Posterior vena cava (tissue), 2 donors: ENCODE results near the gene SMC3. TPM values are rescaled to one million over a fixed set of nuclear protein-coding genes. Genes with fewer than 3 reads are reported as not detected.
"Not testable (repeated sequence)": the region's sequence is repeated elsewhere in the genome, so short reads cannot be mapped to it uniquely, and the experiment has no call there.

ENCODE experiments used
- DNase-seq: peaks from one replicate; pipeline ENCODE4 v3.0.0-alpha.2; 2020; ENCODE audit warnings: low spot score
- intact Hi-C, 2 donors: fragments of 100-400 bp; cut with DNase I; formaldehyde crosslinking; loops; one replicate each; pipeline versions ENCODE4 v1.14.1 to v1.14.2; 2022 to 2023
- long read RNA-seq, 2 donors: library from polyadenylated mRNA; unstranded; transcript quantifications; one replicate each; pipeline ENCODE4 v2.0.0, GENCODE V29; 2020 to 2021
- total RNA-seq, 2 donors: library from RNA; stranded (reverse); fragmentation: NEBNext Ultra II Directional; extraction: Animal tissue kit (Norgen Biotek cat#: 25700); gene quantifications; one replicate each; pipeline ENCODE4 v1.2.1, GENCODE V29; 2021
- donor health status: DM: yes; HTN: yes; CAD: no.
- donor health status: DM: yes; HTN: yes; CAD: no.

The SMC3 gene
- 10 to 100 TPM; 28.1 to 35.1 TPM for total RNA-seq
- long read RNA-seq, donor 1, full-length matches to known transcripts = 2 of 12 reads
- long read RNA-seq, donor 1, partial matches to known transcripts = 10 of 12 reads
- long read RNA-seq, donor 1, other reads (novel, unspliced or antisense) = 0 of 12 reads
- long read RNA-seq, donor 2, partial matches to known transcripts = 81 of 85 reads
- long read RNA-seq, donor 2, other reads (novel, unspliced or antisense) = 4 of 85 reads

- intact Hi-C loops = no loop called here
These were observed at the start of gene SMC3 for GRCh38 chr10:110567201-110568054. Gene SMC3, plus strand, starts transcription at chr10:110567695. Its CDS starts 122 bp downstream, at chr10:110567817.

GRCh38 chr10:110522365-110522988 lies 45.0 kb upstream of the SMC3 start:
- no peak for DNase-seq
- intact Hi-C loops = no loop called here

More at GRCh38 chr10:110567201-110568054, at the start of gene SMC3:
- DNase-seq = peak; percentile 97

- intact Hi-C loops = no loop called here
- no peak for DNase-seq
These were observed 43.8 kb upstream of the SMC3 start for GRCh38 chr10:110523736-110524135.

- intact Hi-C loops = no loop called here
- no peak for DNase-seq
These were observed 43.2 kb upstream of the SMC3 start for GRCh38 chr10:110524179-110524858.

- intact Hi-C loops = no loop called here
- DNase-seq = no peak
These were observed 42.6 kb upstream of the SMC3 start for GRCh38 chr10:110524859-110525232.

- intact Hi-C loops = no loop called here
- no peak for DNase-seq
These were observed 41.9 kb upstream of the SMC3 start for GRCh38 chr10:110525349-110526260.

GRCh38 chr10:110527731-110528171 lies 39.7 kb upstream of the SMC3 start:
- DNase-seq = no peak
- intact Hi-C loops = no loop called here

- no peak for DNase-seq
- intact Hi-C loops = no loop called here
These were observed 39.1 kb upstream of the SMC3 start for GRCh38 chr10:110528224-110528996.

GRCh38 chr10:110528997-110529524 lies 38.4 kb upstream of the SMC3 start:
- DNase-seq, intact Hi-C loops: not testable (repeated sequence)

GRCh38 chr10:110529596-110530011 lies 37.9 kb upstream of the SMC3 start:
- no peak for DNase-seq
- intact Hi-C loops = loop anchor here in 1 of 2 donors (10.0 kb wide), 1 partner anchor 175 kb away; no protein-coding TSS in a partner anchor

- DNase-seq = peak; percentile 87
- intact Hi-C loops = loop anchor here in 1 of 2 donors (10.0 kb wide), 1 partner anchor 175 kb away; no protein-coding TSS in a partner anchor
These were observed 37.2 kb upstream of the SMC3 start for GRCh38 chr10:110530131-110530831.

- no peak for DNase-seq
- intact Hi-C loops = loop anchor here in 1 of 2 donors (10.0 kb wide), 1 partner anchor 177 kb away; no protein-coding TSS in a partner anchor
These were observed 35.8 kb upstream of the SMC3 start for GRCh38 chr10:110531687-110532086.

GRCh38 chr10:110532628-110533027 lies 34.9 kb upstream of the SMC3 start:
- DNase-seq = not testable (repeated sequence)
- intact Hi-C loops = loop anchor here in 1 of 2 donors (10.0 kb wide), 1 partner anchor 178 kb away; no protein-coding TSS in a partner anchor

GRCh38 chr10:110533149-110533548 lies 34.3 kb upstream of the SMC3 start:
- intact Hi-C loops = loop anchor here in 1 of 2 donors (10.0 kb wide), 1 partner anchor 178 kb away; no protein-coding TSS in a partner anchor

GRCh38 chr10:110534571-110534970 lies 32.9 kb upstream of the SMC3 start:
- intact Hi-C loops = loop anchor here in 1 of 2 donors (10.0 kb wide), 1 partner anchor 180 kb away; no protein-coding TSS in a partner anchor
- no peak for DNase-seq

More at GRCh38 chr10:110533149-110533548, 34.3 kb upstream of the SMC3 start:
- DNase-seq = no peak
